GM23248 (cell line): ENCODE results near the gene THAP7.

Experiments used
- EZH2 ChIP-seq: fragments of 200-600 bp; sonication (generic); IDR thresholded peaks from 2 replicates; pipeline ENCODE4 v1.6.1; 2018; ENCODE audit warnings: antibody characterized with exemption, mild to moderate bottlenecking; ENCODE audit not compliant: insufficient read depth, poor library complexity, severe bottlenecking
- EZH2phosphoT487 ChIP-seq: fragments of 200-600 bp; sonication (generic); IDR thresholded peaks from 2 replicates; pipeline ENCODE4 v1.6.1; 2018; ENCODE audit warnings: antibody characterized with exemption, moderate library complexity, mild to moderate bottlenecking, low read depth; ENCODE audit not compliant: insufficient read depth

GRCh38 chr22:21032868-21033688 lies 31.2 kb upstream of the THAP7 start:
- TF ChIP-seq EZH2 (no peak), EZH2phosphoT487 (no peak)
